ENCODE measurements around the gene TNFRSF25. TPM values are rescaled to one million over a fixed set of nuclear protein-coding genes. Genes with fewer than 3 reads are reported as not detected.

The TNFRSF25 gene
- total RNA-seq, 1 donor from 2014 or later: 26.1 TPM

GRCh38 chr1:6427441-6428390 lies 38.3 kb downstream of the TNFRSF25 start:
- DNase-seq (ENCODE audit: low read depth, low spot score): no peak
- no peaks in the 10 kb centered on the region for H3K36me3 Mint-ChIP-seq (ENCODE audit: low read depth)
- peaks cover 61% of the 10 kb centered on the region for H3K27me3 Mint-ChIP-seq (ENCODE audit: low read depth)
- no peaks in the 10 kb centered on the region for H3K9me3 Mint-ChIP-seq
- H3K4me1 Mint-ChIP-seq: peaks cover 5% of the 10 kb centered on the region
- no peak overlapping the region for H3K27ac Mint-ChIP-seq (ENCODE audit: unreplicated experiment)
- H3K4me3 Mint-ChIP-seq: no peak overlapping the region
- no peak for TF ChIP-seq CTCF (conservative IDR thresholded peaks at IDR 0.05)

- H3K36me3 Mint-ChIP-seq (ENCODE audit: low read depth): no peaks in the 10 kb centered on the region
- H3K9me3 Mint-ChIP-seq: no peaks in the 10 kb centered on the region
- no peak overlapping the region for H3K4me3 Mint-ChIP-seq
- DNase-seq (ENCODE audit: low read depth, low spot score): no peak
- TF ChIP-seq CTCF (conservative IDR thresholded peaks at IDR 0.05): no peak
- peaks cover 5% of the 10 kb centered on the region for H3K4me1 Mint-ChIP-seq
- H3K27ac Mint-ChIP-seq (ENCODE audit: unreplicated experiment): no peak overlapping the region
- H3K27me3 Mint-ChIP-seq (ENCODE audit: low read depth): peaks cover 69% of the 10 kb centered on the region
These were observed 39.0 kb downstream of the TNFRSF25 start for GRCh38 chr1:6426972-6427350.

GRCh38 chr1:6426277-6426971 lies 39.5 kb downstream of the TNFRSF25 start:
- no peak for TF ChIP-seq CTCF (conservative IDR thresholded peaks at IDR 0.05)
- H3K4me3 Mint-ChIP-seq: no peak overlapping the region
- H3K36me3 Mint-ChIP-seq (ENCODE audit: low read depth): no peaks in the 10 kb centered on the region
- DNase-seq (ENCODE audit: low read depth, low spot score): no peak
- H3K27me3 Mint-ChIP-seq (ENCODE audit: low read depth): peaks cover 74% of the 10 kb centered on the region
- H3K4me1 Mint-ChIP-seq: peaks cover 5% of the 10 kb centered on the region
- H3K9me3 Mint-ChIP-seq: no peaks in the 10 kb centered on the region
- H3K27ac Mint-ChIP-seq (ENCODE audit: unreplicated experiment): no peak overlapping the region

- DNase-seq (ENCODE audit: low read depth, low spot score): no peak
- Mint-ChIP-seq H3K4me3 (no peak overlapping the region), H3K36me3 (ENCODE audit: low read depth) (no peaks in the 10 kb centered on the region), H3K4me1 (peaks cover 5% of the 10 kb centered on the region), H3K27me3 (ENCODE audit: low read depth) (peaks cover 81% of the 10 kb centered on the region), H3K9me3 (no peaks in the 10 kb centered on the region), H3K27ac (ENCODE audit: unreplicated experiment) (no peak overlapping the region)
- TF ChIP-seq CTCF (conservative IDR thresholded peaks at IDR 0.05): no peak
These were observed 40.3 kb downstream of the TNFRSF25 start for GRCh38 chr1:6425658-6426057.

- DNase-seq (ENCODE audit: low read depth, low spot score): no peak
- H3K9me3 Mint-ChIP-seq: no peaks in the 10 kb centered on the region
- no peak for TF ChIP-seq CTCF (conservative IDR thresholded peaks at IDR 0.05)
- H3K27ac Mint-ChIP-seq (ENCODE audit: unreplicated experiment): no peak within 1 kb of the TSS
- no peaks in the 10 kb centered on the region for H3K36me3 Mint-ChIP-seq (ENCODE audit: low read depth)
- H3K27me3 Mint-ChIP-seq (ENCODE audit: low read depth): peaks cover 81% of the 10 kb centered on the region
- no peaks in the 10 kb centered on the region for H3K4me1 Mint-ChIP-seq
- no peak within 1 kb of the TSS for H3K4me3 Mint-ChIP-seq
These were observed 41.1 kb downstream of the TNFRSF25 start, which contains the start of gene ESPN for GRCh38 chr1:6424619-6425593. ESPN (plus strand) TSS chr1:6424776; CDS start chr1:6424956, 180 bp downstream.

Measured in neural crest cell (in vitro differentiated cells).